Keratinocyte (primary cell): Measurements from ENCODE around the gene PARP9. TPM values are rescaled to one million over a fixed set of nuclear protein-coding genes. Genes with fewer than 3 reads are reported as not detected.

ENCODE experiments used
- DNase-seq: peaks from one replicate; pipeline ENCODE4 v3.0.0-alpha.2; 2011; ENCODE audit warnings: low read depth, missing footprints, low spot score
- FAIRE-seq: peaks from 2 replicates; lab custom pipeline; 2011; peaks lifted over from hg19 to GRCh38; lab: Jason Lieb, UNC
- H2AFZ ChIP-seq: 2 replicates; pipeline ENCODE4 v1.6.0; 2012; ENCODE audit warnings: low read length, control low read depth, inconsistent platforms; ENCODE audit not compliant: control insufficient read depth
- H3K27ac ChIP-seq: 2 replicates; pipeline ENCODE4 v1.5.1; 2011; ENCODE audit warnings: low read length; ENCODE audit not compliant: control insufficient read depth, insufficient read depth
- H3K27me3 ChIP-seq: 3 replicates; pipeline ENCODE4 v1.6.0; 2011; ENCODE audit warnings: low read length; ENCODE audit not compliant: control insufficient read depth, insufficient read depth; ENCODE audit errors: extremely low read depth
- H3K36me3 ChIP-seq, 2 experiments: 2 replicates in 1 of 2; 3 replicates in 1 of 2; pipeline ENCODE4 v1.5.1; 2011; ENCODE audit warnings: low read length in 2 of 2, mild to moderate bottlenecking in 1 of 2; ENCODE audit not compliant: control insufficient read depth in 2 of 2, insufficient read depth in 2 of 2; ENCODE audit errors: extremely low read depth in 1 of 2
- H3K4me1 ChIP-seq: 3 replicates; pipeline ENCODE4 v1.5.1; 2011; ENCODE audit warnings: low read length; ENCODE audit not compliant: control insufficient read depth, insufficient read depth; ENCODE audit errors: extremely low read depth
- H3K4me2 ChIP-seq: 3 replicates; pipeline ENCODE4 v1.6.0; 2011; ENCODE audit warnings: low read depth, low read length; ENCODE audit not compliant: control insufficient read depth, insufficient read depth; ENCODE audit errors: extremely low read depth
- H3K4me3 ChIP-seq, 3 experiments: fragments of 200-600 bp in 1 of 3; sonication (generic) in 1 of 3; 2 replicates in 2 of 3; 3 replicates in 1 of 3; pipeline ENCODE4 v1.5.1; 2011 to 2016; ENCODE audit warnings: low read length in 3 of 3, mild to moderate bottlenecking in 3 of 3, control low read depth in 2 of 3, inconsistent platforms in 1 of 3, low read depth in 1 of 3, mixed read lengths in 1 of 3, mixed run types in 1 of 3, moderate library complexity in 1 of 3; ENCODE audit not compliant: control insufficient read depth in 2 of 3, insufficient read depth in 2 of 3; ENCODE audit errors: extremely low read depth in 1 of 3
- H3K79me2 ChIP-seq: 2 replicates; pipeline ENCODE4 v1.6.0; 2012; ENCODE audit warnings: low read length; ENCODE audit not compliant: control insufficient read depth, insufficient read depth
- H3K9ac ChIP-seq: 3 replicates; pipeline ENCODE4 v1.6.0; 2011; ENCODE audit warnings: low read length; ENCODE audit not compliant: control insufficient read depth, insufficient read depth; ENCODE audit errors: extremely low read depth
- H3K9me1 ChIP-seq: 3 replicates; pipeline ENCODE4 v1.6.0; 2011; ENCODE audit warnings: low read length; ENCODE audit not compliant: control insufficient read depth, insufficient read depth; ENCODE audit errors: extremely low read depth
- H3K9me3 ChIP-seq: 2 replicates; pipeline ENCODE4 v1.5.1; 2012; ENCODE audit warnings: low read depth, low read length; ENCODE audit not compliant: control insufficient read depth
- H4K20me1 ChIP-seq: 3 replicates; pipeline ENCODE4 v1.6.0; 2011; ENCODE audit warnings: low read length; ENCODE audit not compliant: control insufficient read depth, insufficient read depth; ENCODE audit errors: extremely low read depth
- CTCF ChIP-seq, 3 experiments: IDR thresholded peaks in 1 of 3; conservative IDR thresholded peaks in 1 of 3; optimal IDR thresholded peaks in 1 of 3; 2 replicates in 2 of 3; 3 replicates in 1 of 3; pipeline versions ENCODE3 to v1.5.1; 2011; ENCODE audit warnings: low read length in 3 of 3, mild to moderate bottlenecking in 3 of 3, moderate library complexity in 2 of 3, control low read depth in 1 of 3, inconsistent platforms in 1 of 3; ENCODE audit not compliant: insufficient read depth in 2 of 3; ENCODE audit errors: extremely low read depth in 1 of 3
- EZH2 ChIP-seq: IDR thresholded peaks from one replicate; pipeline ENCODE4 v1.6.1; 2012; ENCODE audit warnings: inconsistent platforms, mild to moderate bottlenecking, low read length, moderate library complexity
- dilution Hi-C: fragments of 300-500 bp; cut with MboI; formaldehyde crosslinking; loops from one replicate; pipeline ENCODE4 v1.7.0; 2020; ENCODE audit warnings: low sequenced_read_pairs; ENCODE audit not compliant: extremely low pct_ligation_motif_present
- polyA plus RNA-seq, 5 experiments: library from polyadenylated mRNA; depleted of rRNA in 3 of 5; stranded (reverse) in 3 of 5; stranded (forward) in 1 of 5; unstranded in 1 of 5; fragments of >200 nt; gene quantifications; 1 replicate in 1 of 5; 2 replicates in 3 of 5; 3 replicates in 1 of 5; pipeline versions ENCODE4 v1.2.1 to v1.2.3, GENCODE V29; 2011 to 2012; ENCODE audit warnings: missing spikeins in 2 of 5, low read depth in 1 of 5, low replicate concordance in 1 of 5

Gene PARP9
- polyA plus RNA-seq, 1 donor (not counting 4 experiments of a cell fraction or from before 2014, with no cell fraction given) = 70.1 TPM

DNA sequence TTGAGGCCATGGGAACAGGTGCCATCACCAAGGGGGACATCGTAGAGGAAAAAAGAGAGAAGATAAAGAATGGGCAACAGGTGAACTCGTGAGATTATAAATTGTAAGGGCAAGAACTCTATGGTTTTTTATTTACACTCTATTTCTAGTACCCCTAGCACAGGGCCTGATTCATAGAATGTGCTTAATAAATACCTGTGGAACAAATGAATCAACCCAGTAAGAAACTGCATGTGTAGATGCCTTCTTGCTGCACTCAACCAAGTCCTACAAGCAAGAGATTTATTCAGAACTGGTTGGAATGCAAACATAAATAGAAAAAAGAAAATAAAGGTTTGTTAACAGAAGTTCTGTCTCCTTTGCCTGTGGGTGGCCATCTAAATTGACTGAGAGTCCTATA, 30.6 kb downstream of the PARP9 start:
- H3K9me3 ChIP-seq = no peaks in the 10 kb centered on the region
- DNase-seq (no peak), FAIRE-seq (no peak)
- no peak overlapping the region for H3K27ac ChIP-seq
- no peak overlapping the region for H3K4me3 ChIP-seq
- no peaks in the 10 kb centered on the region for H3K27me3 ChIP-seq
- peaks cover 21% of the 10 kb centered on the region for H3K4me1 ChIP-seq
- no peak overlapping the region for H3K4me2 ChIP-seq
- H3K36me3 ChIP-seq = peaks cover 10 to 19% of the 10 kb centered on the region in 2 experiments
- dilution Hi-C loops = no loop called here
- no peak overlapping the region for H2AFZ ChIP-seq
- no peak overlapping the region for H3K9ac ChIP-seq
- H3K9me1 ChIP-seq = no peaks in the 10 kb centered on the region
- H3K79me2 ChIP-seq = no peaks in the 10 kb centered on the region
- peaks cover 3% of the 10 kb centered on the region for H4K20me1 ChIP-seq
- TF ChIP-seq CTCF (optimal IDR thresholded peaks at IDR 0.05 in 1 of 3, IDR thresholded peaks at IDR 0.05 in 1 of 3, conservative IDR thresholded peaks at IDR 0.05 in 1 of 3; ENCODE audit: extremely low read depth in 1 of 3, insufficient read depth in 2 of 3, low read length in 3 of 3) = no peak
- TF ChIP-seq EZH2 = no peak

- H3K4me3 ChIP-seq = no peak overlapping the region
- no peak for FAIRE-seq
- dilution Hi-C loops = no loop called here
- H3K9ac ChIP-seq = no peak overlapping the region
- TF ChIP-seq CTCF (optimal IDR thresholded peaks at IDR 0.05 in 1 of 3, IDR thresholded peaks at IDR 0.05 in 1 of 3, conservative IDR thresholded peaks at IDR 0.05 in 1 of 3; ENCODE audit: extremely low read depth in 1 of 3, insufficient read depth in 2 of 3, low read length in 3 of 3) = no peak
- no peak for TF ChIP-seq EZH2
- H2AFZ ChIP-seq = no peak overlapping the region
- H3K79me2 ChIP-seq = no peaks in the 10 kb centered on the region
- H3K4me2 ChIP-seq = no peak overlapping the region
- no peaks in the 10 kb centered on the region for H3K9me3 ChIP-seq
- H3K27me3 ChIP-seq = no peaks in the 10 kb centered on the region
- peaks cover 6 to 15% of the 10 kb centered on the region in 2 experiments for H3K36me3 ChIP-seq
- H3K4me1 ChIP-seq = peaks cover 21% of the 10 kb centered on the region
- peaks cover 3% of the 10 kb centered on the region for H4K20me1 ChIP-seq
- no peaks in the 10 kb centered on the region for H3K9me1 ChIP-seq
- no peak overlapping the region for H3K27ac ChIP-seq
- no peak for DNase-seq
Measured at GRCh38 chr3:122530164-122530563, 33.9 kb downstream of the PARP9 start.
